ENCODE data around the gene IGFLR1.
"Not testable (repeated sequence)": the region's sequence is repeated elsewhere in the genome, so short reads cannot be mapped to it uniquely, and the experiment has no call there.

The IGFLR1 gene

DNA sequence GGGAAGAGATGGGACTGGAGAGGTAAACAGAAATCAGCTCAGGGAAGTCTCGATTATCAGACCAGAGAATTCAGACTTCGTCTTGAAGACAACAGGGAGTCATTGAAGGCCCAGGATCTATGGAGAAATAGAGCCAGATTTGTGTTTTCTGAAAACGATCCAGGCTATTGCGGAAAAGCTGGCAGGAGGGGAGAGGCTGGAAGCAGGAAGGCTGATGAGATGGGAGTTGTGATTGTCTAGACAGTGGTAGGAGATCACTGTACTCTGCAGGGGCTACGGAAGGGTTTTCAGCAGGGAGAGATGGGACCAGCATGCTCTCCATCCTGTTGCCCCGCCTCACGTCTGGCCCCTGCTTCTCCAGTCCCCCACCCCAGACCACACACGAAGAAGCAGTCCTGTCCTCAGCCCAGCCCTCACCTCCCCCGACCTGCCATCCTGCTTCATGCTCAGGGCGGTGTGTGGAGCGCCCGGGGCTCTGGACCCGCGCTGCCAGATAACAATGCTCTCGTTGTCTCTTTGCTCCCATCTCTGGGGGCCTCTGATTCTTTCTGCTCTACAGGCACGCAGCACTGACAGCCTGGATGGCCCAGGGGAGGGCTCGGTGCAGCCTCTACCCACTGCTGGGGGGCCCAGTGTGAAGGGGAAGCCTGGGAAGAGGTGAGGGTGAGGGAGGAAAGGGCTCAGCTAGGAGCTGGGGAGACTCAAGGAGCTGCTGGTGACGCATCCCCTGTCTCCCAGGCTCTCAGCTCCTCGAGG is 35.0 kb upstream of the IGFLR1 start:
- DNase-seq (ENCODE audit: low read depth), result no peak

- no peak for DNase-seq (ENCODE audit: low read depth)
These were observed 34.0 kb upstream of the IGFLR1 start for GRCh38 chr19:35776102-35776788.

DNA sequence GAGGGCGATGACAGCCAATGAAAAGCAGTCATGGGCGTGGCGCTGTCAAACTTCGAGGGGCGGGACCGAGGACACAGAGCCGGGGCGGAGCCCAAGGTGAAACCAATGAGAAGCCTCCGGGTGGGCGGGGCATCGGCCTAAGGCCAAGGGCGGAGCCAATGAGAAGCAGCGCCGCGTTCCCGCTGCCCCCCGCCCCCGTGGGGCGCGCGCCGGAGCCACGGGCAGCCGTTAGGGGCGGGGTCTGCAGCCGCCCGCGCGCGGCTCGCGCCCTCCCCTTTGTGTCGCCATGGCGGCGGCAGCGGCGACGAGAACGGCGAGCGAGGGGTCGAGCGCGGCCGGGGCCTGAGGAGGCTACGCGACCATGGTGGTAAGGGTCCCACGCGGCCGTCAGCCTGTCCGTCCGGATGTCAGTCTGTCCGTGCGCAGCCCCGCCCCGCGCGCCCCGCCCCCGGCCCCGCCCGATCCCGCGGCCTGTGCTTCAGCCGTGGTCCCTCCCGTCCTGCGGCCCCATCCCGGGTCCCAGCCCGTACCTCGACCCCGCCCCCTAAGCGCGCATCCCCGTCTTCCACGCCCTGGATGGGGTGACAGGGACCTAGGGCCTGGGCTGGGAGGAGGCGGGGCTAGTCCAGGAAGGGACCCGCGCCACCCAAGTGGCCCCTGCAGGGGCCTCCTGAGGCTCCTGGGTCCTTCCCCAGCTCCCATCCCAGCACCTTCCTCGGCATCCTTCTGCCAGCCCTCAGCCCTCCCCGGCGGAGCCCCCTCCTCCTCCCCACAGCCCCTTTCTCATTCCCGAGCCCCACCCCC is 33.2 kb upstream of the IGFLR1 start, which contains the start of gene ARHGAP33:
Gene ARHGAP33, plus strand, starts transcription at position 267 of the 804 bp plus-strand sequence. Its CDS starts 95 bp downstream, at position 362.
- peak; percentile 99 for DNase-seq (ENCODE audit: low read depth)

DNA sequence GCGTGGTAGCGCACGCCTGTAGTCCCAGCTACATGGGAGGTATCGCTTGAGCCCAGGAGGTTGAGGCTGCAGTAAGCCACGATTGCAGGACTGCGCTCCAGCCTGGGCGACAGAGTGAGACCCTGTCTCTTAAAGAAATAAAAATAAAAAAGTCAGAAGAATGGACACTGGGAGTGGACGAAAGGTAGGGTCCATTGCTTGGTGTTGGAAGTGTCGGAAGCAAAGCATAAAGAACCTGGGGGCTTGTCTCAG is 32.7 kb upstream of the IGFLR1 start:
- DNase-seq (ENCODE audit: low read depth), result no peak

DNA sequence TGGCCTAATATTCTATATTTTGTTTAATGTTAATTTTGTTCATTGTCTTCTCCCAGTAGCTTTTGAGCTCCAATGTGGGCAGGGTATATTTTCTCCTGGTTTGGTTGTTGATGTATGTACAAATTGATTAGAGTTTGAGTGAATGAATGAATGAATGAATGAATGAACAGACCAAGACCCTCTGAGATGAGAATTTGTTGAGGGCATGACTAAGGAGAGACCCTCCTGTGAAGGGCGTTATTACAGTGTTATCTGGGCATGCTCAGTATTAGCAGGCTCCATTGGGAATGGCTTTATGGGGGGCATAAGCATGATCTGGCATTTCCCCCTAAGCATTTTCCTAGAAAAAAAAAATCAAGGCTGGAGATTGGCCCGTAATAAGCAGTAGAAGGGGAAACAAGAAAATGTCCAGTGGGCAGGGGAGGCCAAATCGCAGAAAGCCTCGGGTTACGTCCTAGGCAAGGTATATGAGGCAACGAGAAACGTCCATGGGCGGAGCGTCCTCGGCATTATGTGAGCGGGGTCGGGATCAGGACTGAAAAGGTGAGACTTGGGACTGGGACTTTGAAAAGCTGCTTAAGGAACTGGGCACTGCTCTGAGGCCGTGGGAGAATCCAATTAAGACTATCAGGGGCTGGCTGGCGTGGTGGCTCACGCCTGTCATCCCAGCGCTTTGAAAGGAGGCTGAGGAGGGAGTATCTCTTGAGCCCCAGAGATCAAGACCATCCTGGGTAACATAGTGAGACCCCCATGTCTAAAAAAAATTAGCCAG is 32.2 kb upstream of the IGFLR1 start:
- DNase-seq (ENCODE audit: low read depth), result no peak

DNA sequence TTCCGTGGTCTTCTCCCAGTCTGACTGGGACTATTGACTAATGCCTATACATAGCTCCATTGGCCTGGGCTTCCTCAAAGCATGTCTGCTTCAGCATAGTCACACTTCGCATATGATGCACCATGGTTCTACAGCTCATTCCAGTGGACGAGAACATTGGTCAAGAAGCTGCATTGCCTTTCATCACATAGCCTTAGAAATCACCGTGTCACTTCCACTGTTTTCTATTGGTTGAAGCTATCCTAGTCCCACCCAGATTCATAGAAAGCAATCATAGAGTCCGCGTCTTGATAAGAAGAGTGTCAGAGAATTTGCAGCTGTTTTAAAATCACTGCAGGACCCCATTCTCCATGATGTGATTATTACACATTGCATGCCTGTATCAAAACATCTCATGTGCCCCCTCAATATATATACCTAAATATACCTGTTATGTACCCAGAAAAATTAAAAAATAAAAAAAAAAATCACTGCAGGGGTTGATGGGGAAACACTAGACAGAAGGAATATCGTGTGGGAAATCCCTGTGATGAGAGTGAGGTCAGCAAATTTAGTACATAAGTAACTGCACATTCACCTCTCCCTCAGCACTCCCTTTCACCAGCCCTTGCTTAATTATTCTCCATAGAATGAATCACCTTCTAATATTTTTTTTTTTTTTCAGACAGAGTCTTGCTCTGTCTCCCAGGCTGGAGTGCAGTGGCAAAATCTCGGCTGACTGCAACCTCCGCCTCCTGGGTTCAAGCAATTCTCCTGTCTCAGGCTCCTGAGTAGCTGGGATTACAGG is 31.0 kb upstream of the IGFLR1 start:
- DNase-seq (ENCODE audit: low read depth), result peak; percentile 48

DNA sequence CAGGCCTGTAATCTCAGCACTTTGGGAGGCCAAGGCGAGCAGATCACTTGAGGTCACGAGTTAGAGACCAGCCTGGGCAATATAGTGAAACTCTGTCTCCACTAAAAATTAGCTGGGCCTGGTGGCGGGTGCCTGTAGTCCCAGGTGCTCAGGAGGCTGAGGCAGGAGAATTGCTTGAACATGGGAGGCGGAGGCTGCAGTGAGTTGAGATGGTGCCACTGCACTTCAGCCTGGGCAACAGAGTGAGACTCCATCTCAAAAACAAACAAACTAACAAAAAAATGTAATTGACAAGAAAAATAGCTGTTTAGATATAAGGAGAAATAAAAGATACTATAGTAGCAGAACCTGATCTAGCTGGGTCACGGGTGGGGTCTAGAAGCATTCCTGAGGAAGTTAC is 30.1 kb upstream of the IGFLR1 start:
- DNase-seq (ENCODE audit: low read depth), result not testable (repeated sequence)

DNA sequence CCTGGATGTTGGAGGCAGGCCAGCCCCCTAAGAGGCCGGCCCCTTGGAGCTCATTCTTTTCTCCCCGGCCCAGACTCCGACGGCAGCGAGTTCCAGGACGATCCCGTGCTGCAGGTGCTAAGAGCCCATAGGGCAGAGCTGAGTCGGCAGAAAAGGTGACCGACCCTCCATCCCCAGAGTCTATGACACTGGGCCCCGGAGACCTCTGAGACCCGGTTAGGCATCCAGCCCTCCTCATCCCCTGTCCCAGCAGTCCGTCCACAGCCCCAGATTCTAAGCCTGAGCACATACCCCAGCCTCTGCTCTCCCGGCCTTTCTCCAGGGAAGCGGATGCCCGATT is 25.8 kb upstream of the IGFLR1 start:
- DNase-seq (ENCODE audit: low read depth), result no peak

DNA sequence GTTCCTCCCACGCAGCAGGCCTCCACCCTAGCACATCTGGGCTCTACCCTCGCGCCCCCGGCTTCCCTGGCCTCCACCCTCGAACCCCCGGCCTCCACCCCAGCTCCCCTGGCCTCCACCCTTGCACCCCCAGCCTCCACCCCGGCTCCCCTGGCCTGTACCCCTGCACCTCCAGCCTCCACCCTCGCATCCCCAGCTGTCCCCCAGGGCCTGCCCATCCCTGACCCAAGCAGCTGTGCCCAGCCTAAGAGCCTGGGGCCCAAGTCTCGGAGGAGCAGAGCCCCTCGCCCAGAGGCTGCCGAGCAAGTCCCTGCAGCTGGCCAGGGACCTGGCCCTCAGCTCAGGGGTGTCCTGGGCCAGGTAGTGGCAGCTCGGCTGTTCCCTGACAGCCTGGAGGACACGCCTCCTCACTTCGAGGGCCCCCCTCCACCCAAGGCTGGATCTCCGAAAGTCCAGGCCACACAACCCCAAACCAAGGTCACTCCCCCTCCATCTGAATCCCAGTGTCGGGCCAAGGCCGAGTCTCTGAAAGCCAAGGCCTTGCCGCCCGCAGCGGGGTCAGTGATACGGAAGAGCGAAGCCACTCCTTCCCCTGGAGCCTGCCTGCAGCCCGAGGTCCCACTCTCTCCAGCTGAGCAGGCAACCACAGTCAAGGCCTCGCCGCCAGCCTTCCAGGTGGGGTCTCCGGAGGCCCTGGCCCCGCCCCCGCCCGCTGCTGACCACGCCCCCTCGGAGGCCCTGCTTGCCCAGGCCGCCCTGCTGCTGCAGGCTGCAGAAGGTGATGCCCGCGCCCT is 25.2 kb upstream of the IGFLR1 start:
- DNase-seq (ENCODE audit: low read depth), result no peak

- no peak for DNase-seq (ENCODE audit: low read depth)
These were observed 24.4 kb upstream of the IGFLR1 start for GRCh38 chr19:35766571-35767104.

GRCh38 chr19:35764432-35765315 is 22.4 kb upstream of the IGFLR1 start:
- DNase-seq (ENCODE audit: low read depth), result no peak

DNA sequence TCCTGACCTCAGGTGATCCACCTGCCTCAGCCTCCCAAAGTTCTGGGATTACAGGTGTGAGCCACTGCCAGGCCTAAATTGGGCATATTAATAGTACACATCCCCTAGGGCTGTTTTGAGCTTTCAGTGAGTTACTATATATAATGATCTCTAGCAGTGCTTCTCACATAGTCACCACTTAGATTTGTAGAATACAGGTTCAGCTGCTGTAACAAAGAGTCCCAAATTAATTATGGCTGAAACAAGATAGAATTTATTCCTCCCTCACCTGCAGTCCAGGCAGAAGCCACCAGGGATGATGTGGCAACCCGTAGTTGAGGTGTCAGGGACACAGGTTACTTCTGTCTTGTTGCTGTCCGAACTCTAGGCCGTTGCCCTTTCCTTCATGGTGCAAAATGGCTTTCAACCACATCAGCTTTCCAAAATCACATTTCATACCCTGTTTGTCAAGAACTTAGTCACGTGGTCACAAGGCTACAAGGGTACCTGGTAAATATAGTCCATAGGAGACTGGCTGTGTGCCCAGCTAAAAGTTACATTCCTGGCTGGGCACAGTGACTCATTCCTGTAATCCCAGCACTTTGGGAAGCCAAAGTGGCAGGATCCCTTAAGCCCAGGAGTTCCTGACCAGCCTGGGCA is 18.6 kb upstream of the IGFLR1 start:
- DNase-seq (ENCODE audit: low read depth), result no peak

DNA sequence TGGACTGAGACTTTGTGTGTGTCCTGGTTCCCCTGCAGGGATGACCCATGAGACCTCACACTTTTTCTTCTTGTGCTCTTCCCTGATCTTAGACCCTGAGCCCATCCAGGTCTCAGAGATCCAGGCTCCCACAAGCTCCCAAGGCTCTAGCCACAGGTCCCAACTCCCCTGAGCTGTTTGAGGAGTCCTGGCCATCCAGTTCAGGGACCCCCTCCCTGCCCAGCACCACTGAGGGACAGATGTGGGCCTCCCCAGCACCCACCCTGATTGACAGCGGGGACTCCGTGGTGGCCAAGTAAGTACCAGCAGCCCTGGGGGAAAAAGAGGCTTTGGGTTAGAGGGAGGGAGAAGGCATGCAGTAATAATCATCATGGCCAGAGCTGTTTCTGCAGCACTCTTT is 17.4 kb upstream of the IGFLR1 start:
- no peak for DNase-seq (ENCODE audit: low read depth)

DNA sequence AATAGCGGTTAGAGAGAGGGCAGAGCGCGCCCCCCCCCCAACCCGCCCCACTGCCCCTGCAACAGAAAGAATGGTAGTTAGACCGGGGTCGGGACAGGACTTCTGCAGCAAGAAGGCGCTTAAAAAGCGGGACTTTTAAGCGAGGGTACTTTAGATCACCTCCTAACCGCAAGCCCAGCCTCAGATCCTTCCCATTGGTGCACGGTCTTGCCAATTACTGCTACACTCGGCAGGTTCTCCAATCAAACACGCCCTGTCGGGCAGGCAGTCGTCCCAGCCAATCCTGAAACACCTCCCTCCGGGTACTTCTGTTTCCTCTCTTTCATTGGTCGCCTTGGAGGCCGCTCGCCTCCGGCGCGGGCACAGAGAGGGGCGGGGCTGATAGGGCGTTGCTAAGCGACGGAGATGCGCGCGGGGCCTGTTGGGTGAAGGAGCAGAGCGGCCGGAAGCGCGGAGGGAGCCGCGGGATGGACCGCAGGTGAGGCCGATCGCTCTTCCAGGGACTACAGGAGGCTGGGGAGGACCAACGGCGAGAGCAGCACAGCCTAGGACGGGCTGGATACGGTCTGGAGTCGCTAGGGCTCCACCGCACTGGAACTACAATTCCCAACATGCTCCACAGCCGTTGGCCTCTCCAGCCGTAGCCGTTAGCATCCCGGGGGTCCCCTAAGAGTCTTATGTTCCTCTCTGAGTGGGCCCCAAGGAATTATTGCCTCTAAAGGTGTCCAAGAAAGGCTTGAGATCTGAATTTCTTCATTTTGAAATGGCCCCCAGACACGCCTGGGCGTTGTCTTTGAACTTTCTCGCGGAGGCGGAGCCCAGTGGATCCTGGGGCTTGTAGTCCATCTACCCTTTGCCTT is 15.7 kb upstream of the IGFLR1 start, which contains the start of gene PROSER3:
Gene PROSER3, plus strand, starts transcription at position 428 of the 860 bp plus-strand sequence. Its CDS starts 40 bp downstream, at position 468.
- DNase-seq (ENCODE audit: low read depth), result peak; percentile 99

DNA sequence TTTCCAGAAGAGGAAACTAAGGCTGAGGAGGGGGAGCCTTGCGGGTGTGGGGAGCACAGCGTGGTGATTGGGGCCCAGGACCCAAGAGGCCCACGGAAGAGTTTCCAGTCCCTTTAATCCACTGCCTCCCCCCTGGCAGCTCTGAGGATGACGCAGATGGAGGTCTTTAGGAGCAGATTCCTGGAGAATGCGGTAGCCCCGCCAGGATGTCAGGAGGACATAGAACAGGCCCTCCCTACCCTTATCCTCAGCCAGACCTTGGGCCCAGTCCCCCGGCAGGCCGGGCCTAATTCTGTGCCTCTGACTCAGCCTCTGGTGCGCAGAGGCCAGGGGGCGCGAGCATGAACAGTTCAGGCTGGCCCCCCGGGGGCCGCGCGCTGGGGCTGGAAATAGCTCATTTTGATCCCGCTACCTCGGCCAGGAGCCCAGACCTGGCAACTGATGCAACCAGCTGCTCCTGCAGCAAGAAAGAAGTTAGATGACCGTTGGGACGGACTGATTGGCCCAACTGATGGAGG is 15.0 kb upstream of the IGFLR1 start:
- DNase-seq (ENCODE audit: low read depth), result peak; percentile 93

DNA sequence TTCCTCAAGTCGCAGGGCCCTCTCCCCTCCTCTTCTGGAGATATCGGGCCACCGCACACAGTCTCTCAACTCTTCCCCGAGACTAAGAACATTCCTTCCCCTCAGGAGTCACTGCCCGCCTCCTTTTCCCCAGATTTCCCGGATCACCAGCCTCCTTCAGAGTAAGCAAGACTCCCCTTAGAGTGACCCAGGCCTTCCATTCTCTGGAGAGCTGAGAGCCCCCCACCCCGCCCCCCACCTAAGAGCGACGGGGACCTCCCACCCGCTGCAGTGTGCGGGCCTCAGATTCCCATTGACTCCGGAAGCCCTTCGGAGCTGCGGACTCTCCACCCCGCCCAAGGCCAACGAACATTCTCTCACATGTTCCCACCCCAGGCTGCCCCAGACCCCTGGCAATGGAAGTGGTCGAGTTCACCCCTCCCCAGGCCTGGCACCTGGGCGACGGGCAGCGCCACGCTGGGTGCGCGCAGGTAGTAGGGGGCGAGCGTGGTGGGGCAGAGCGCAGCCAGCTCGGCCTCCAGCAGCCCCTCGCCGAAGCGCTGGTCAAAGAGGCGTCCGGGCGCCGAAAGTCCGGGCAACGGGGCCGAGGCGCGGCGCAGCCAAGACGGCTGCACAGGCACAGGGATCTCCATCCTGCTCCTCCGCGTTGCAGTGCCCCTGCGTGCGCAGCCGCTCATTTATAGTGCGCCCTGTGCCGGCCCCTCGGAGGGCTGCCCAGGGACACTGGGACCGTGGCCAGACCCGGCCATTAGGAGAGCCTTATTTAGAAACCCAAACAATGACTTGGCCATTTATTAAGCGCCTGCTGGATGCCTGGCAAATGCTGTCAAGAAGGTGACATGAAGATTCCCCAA is 14.4 kb upstream of the IGFLR1 start, which contains the start of gene HSPB6:
Gene HSPB6, minus strand, starts transcription at position 653 of the 854 bp plus-strand sequence. Its CDS starts 21 bp downstream, at position 632.
- peak; percentile 58 for DNase-seq (ENCODE audit: low read depth)
